22Rv1 (cell line): ENCODE measurements around the gene C1orf74.

ENCODE experiments used
- ZFX ChIP-seq: fragments of 450-650 bp; IDR thresholded peaks from 2 replicates; pipeline ENCODE4 v1.6.1; 2017; ENCODE audit warnings: antibody characterized with exemption, borderline replicate concordance
- TF ChIP-seq, protein P1 (sequence below): fragments of 450-650 bp; IDR thresholded peaks from 2 replicates; pipeline ENCODE4 v1.5.1; 2017; ENCODE audit warnings: mild to moderate bottlenecking

- TF ChIP-seq, protein P1, sequence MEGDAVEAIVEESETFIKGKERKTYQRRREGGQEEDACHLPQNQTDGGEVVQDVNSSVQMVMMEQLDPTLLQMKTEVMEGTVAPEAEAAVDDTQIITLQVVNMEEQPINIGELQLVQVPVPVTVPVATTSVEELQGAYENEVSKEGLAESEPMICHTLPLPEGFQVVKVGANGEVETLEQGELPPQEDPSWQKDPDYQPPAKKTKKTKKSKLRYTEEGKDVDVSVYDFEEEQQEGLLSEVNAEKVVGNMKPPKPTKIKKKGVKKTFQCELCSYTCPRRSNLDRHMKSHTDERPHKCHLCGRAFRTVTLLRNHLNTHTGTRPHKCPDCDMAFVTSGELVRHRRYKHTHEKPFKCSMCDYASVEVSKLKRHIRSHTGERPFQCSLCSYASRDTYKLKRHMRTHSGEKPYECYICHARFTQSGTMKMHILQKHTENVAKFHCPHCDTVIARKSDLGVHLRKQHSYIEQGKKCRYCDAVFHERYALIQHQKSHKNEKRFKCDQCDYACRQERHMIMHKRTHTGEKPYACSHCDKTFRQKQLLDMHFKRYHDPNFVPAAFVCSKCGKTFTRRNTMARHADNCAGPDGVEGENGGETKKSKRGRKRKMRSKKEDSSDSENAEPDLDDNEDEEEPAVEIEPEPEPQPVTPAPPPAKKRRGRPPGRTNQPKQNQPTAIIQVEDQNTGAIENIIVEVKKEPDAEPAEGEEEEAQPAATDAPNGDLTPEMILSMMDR = no peak
- no peak for TF ChIP-seq ZFX
These were observed 19.2 kb upstream of the C1orf74 start for GRCh38 chr1:209803568-209803967.
